ENCODE measurements around the gene CENPE. TPM values are rescaled to one million over a fixed set of nuclear protein-coding genes. Genes with fewer than 3 reads are reported as not detected.

CENPE gene
- polyA plus RNA-seq, 1 donor: 5.9 TPM

GRCh38 chr4:103099691-103100392, 98.3 kb downstream of the CENPE start, which contains the start of gene BDH2:
TSS of gene BDH2 (minus strand) at chr4:103099834. CDS start at chr4:103096254, 3,580 bp downstream.
- peak within 1 kb of the TSS; percentile 60 for H3K4me3 ChIP-seq (ENCODE audit: low read length)
- peak; percentile 89 to 90 for DNase-seq
- H3K36me3 ChIP-seq (ENCODE audit: control insufficient read depth, insufficient read depth, low read length): no peaks in the 10 kb centered on the region
- H3K27me3 ChIP-seq (ENCODE audit: control insufficient read depth, insufficient read depth, low read length): no peaks in the 10 kb centered on the region
- 100% methylated on average over 1 of the region's 11 CpGs for WGBS (ENCODE audit: insufficient coverage, low lambda C conversion rate)
- H3K9me3 ChIP-seq (ENCODE audit: control insufficient read depth, low read depth, low read length): no peaks in the 10 kb centered on the region
- peak within 1 kb of the TSS; percentile 70 for H3K27ac ChIP-seq (ENCODE audit: low read length)
- peaks cover 22% of the 10 kb centered on the region for H3K4me1 ChIP-seq (ENCODE audit: control insufficient read depth, insufficient read depth, low read length)

DNA sequence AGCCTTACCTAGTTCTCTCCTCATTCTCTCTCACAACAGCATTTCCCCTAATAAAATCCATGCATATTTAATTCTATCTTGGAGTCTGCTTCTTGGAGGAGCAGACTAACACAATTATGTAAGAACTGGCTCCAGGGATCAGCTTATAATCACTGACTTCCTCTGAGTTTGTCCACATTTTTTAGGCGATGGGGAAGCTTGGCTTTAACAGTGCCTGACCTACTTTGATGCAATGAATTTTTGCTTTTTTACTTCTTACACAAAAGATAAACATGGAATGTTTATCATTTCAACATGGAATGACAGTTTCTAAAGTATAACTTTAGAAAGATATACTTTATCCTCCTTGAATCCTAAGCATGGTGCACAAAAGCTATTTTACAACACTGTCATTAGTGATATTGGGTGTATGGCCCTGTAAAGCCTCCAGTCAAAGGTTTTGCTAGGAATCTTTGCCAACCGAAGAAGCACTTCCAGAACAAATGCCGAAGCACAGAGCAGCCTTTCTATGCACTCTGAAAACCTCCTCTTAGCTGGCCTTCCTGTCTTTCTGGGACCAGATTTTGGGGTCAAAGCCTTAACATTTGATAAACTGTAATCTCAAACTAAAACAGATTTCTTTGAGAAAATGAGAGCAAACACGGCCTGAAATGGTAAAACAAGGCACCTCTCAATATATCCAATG, 99.2 kb downstream of the CENPE start:
- Histone ChIP-seq H3K4me1 (ENCODE audit: control insufficient read depth, insufficient read depth, low read length) (peaks cover 22% of the 10 kb centered on the region), H3K9me3 (ENCODE audit: control insufficient read depth, low read depth, low read length) (no peaks in the 10 kb centered on the region), H3K4me3 (ENCODE audit: low read length) (peak overlapping the region; percentile 60), H3K27ac (ENCODE audit: low read length) (peak overlapping the region; percentile 70), H3K27me3 (ENCODE audit: control insufficient read depth, insufficient read depth, low read length) (no peaks in the 10 kb centered on the region), H3K36me3 (ENCODE audit: control insufficient read depth, insufficient read depth, low read length) (peaks cover 2% of the 10 kb centered on the region)
- WGBS (ENCODE audit: insufficient coverage, low lambda C conversion rate): 0% methylated on average over 1 of the region's 4 CpGs
- DNase-seq: peak in 1 of 2 donors; percentile 42

- H3K27ac ChIP-seq (ENCODE audit: low read length): peak overlapping the region; percentile 70
- WGBS (ENCODE audit: insufficient coverage, low lambda C conversion rate): 58% methylated on average over 3 of the region's 10 CpGs
- peaks cover 3% of the 10 kb centered on the region for H3K36me3 ChIP-seq (ENCODE audit: control insufficient read depth, insufficient read depth, low read length)
- H3K4me3 ChIP-seq (ENCODE audit: low read length): peak overlapping the region; percentile 60
- H3K4me1 ChIP-seq (ENCODE audit: control insufficient read depth, insufficient read depth, low read length): peaks cover 22% of the 10 kb centered on the region
- no peak for DNase-seq
- no peaks in the 10 kb centered on the region for H3K27me3 ChIP-seq (ENCODE audit: control insufficient read depth, insufficient read depth, low read length)
- no peaks in the 10 kb centered on the region for H3K9me3 ChIP-seq (ENCODE audit: control insufficient read depth, low read depth, low read length)
These were observed 99.8 kb downstream of the CENPE start for GRCh38 chr4:103098341-103098740.

GRCh38 chr4:103097112-103097511, 101.0 kb downstream of the CENPE start:
- H3K4me1 ChIP-seq (ENCODE audit: control insufficient read depth, insufficient read depth, low read length): peaks cover 22% of the 10 kb centered on the region
- H3K9me3 ChIP-seq (ENCODE audit: control insufficient read depth, low read depth, low read length): no peaks in the 10 kb centered on the region
- H3K27me3 ChIP-seq (ENCODE audit: control insufficient read depth, insufficient read depth, low read length): no peaks in the 10 kb centered on the region
- WGBS (ENCODE audit: insufficient coverage, low lambda C conversion rate): no CpG with 5 or more reads among the region's 2 CpGs
- H3K36me3 ChIP-seq (ENCODE audit: control insufficient read depth, insufficient read depth, low read length): peaks cover 7% of the 10 kb centered on the region
- peak overlapping the region; percentile 70 for H3K27ac ChIP-seq (ENCODE audit: low read length)
- no peak overlapping the region for H3K4me3 ChIP-seq (ENCODE audit: low read length)
- DNase-seq: peak; percentile 60 to 82

- peak in 1 of 2 donors; percentile 58 for DNase-seq
- no peak overlapping the region for H3K27ac ChIP-seq (ENCODE audit: low read length)
- 100% methylated on average over 1 of the region's 3 CpGs for WGBS (ENCODE audit: insufficient coverage, low lambda C conversion rate)
- H3K36me3 ChIP-seq (ENCODE audit: control insufficient read depth, insufficient read depth, low read length): peaks cover 23% of the 10 kb centered on the region
- no peak overlapping the region for H3K4me3 ChIP-seq (ENCODE audit: low read length)
- H3K27me3 ChIP-seq (ENCODE audit: control insufficient read depth, insufficient read depth, low read length): no peaks in the 10 kb centered on the region
- peaks cover 22% of the 10 kb centered on the region for H3K4me1 ChIP-seq (ENCODE audit: control insufficient read depth, insufficient read depth, low read length)
- H3K9me3 ChIP-seq (ENCODE audit: control insufficient read depth, low read depth, low read length): no peaks in the 10 kb centered on the region
These were observed 103.1 kb downstream of the CENPE start for GRCh38 chr4:103095080-103095479.

DNA sequence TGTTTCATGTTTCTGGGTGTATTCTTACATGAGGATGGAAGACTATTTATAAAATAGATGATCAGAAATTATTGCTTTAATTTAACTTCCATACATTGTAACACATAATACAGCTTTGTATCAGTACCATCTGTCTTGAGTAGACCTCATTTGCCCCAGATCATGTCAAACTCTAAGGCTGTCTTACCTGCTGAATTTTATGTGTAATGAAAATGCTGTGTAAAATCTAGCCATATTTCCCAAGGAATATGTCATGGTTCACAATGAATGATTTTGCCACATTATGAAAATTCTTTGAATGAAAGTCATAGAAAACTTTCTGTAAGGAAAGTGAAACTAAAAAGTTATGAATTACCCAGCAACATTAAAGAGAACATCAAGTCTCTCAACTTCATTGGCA, 105.9 kb downstream of the CENPE start:
- no peaks in the 10 kb centered on the region for H3K27me3 ChIP-seq (ENCODE audit: control insufficient read depth, insufficient read depth, low read length)
- peaks cover 47% of the 10 kb centered on the region for H3K36me3 ChIP-seq (ENCODE audit: control insufficient read depth, insufficient read depth, low read length)
- no peak overlapping the region for H3K27ac ChIP-seq (ENCODE audit: low read length)
- no peaks in the 10 kb centered on the region for H3K9me3 ChIP-seq (ENCODE audit: control insufficient read depth, low read depth, low read length)
- H3K4me1 ChIP-seq (ENCODE audit: control insufficient read depth, insufficient read depth, low read length): peaks cover 7% of the 10 kb centered on the region
- DNase-seq: peak in 1 of 2 donors; percentile 6
- H3K4me3 ChIP-seq (ENCODE audit: low read length): no peak overlapping the region

- WGBS (ENCODE audit: insufficient coverage, low lambda C conversion rate): 50% methylated on average over 2 of the region's 3 CpGs
- Histone ChIP-seq H3K9me3 (ENCODE audit: control insufficient read depth, low read depth, low read length) (no peaks in the 10 kb centered on the region), H3K36me3 (ENCODE audit: control insufficient read depth, insufficient read depth, low read length) (peaks cover 53% of the 10 kb centered on the region)
These were observed 106.4 kb downstream of the CENPE start for GRCh38 chr4:103091601-103092223.

DNA sequence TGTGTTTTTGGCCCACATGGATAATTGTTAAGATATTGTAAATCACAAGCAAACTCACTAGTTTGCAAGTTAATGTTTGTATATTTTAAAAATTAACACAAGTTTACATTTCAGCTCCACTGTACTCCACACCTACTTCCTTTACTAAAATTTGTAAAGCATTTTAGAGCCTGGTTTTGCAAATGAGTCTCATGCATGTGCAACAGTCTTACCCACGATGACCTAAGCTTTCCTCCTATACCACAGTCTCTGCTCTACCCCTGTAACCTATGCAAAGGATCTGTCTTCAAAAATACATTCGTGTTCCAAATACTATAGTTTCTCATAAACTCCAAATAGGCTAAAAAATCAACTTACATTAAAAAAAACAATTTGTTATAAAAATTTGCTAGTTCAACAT, 108.7 kb downstream of the CENPE start:
- Histone ChIP-seq H3K36me3 (ENCODE audit: control insufficient read depth, insufficient read depth, low read length) (peaks cover 65% of the 10 kb centered on the region), H3K27ac (ENCODE audit: low read length) (no peak overlapping the region), H3K4me3 (ENCODE audit: low read length) (no peak overlapping the region), H3K4me1 (ENCODE audit: control insufficient read depth, insufficient read depth, low read length) (no peaks in the 10 kb centered on the region), H3K9me3 (ENCODE audit: control insufficient read depth, low read depth, low read length) (no peaks in the 10 kb centered on the region), H3K27me3 (ENCODE audit: control insufficient read depth, insufficient read depth, low read length) (no peaks in the 10 kb centered on the region)
- no peak for DNase-seq
- WGBS (ENCODE audit: insufficient coverage, low lambda C conversion rate): 100% methylated on average over 1 of the region's 2 CpGs

More at GRCh38 chr4:103091601-103092223, 106.4 kb downstream of the CENPE start:
- peak in 1 of 2 donors; percentile 45 for DNase-seq
- Histone ChIP-seq H3K27ac (ENCODE audit: low read length) (no peak overlapping the region), H3K4me1 (ENCODE audit: control insufficient read depth, insufficient read depth, low read length) (peaks cover 2% of the 10 kb centered on the region), H3K4me3 (ENCODE audit: low read length) (no peak overlapping the region), H3K27me3 (ENCODE audit: control insufficient read depth, insufficient read depth, low read length) (no peaks in the 10 kb centered on the region)

- H3K4me3 ChIP-seq (ENCODE audit: low read length): no peak overlapping the region
- no peaks in the 10 kb centered on the region for H3K9me3 ChIP-seq (ENCODE audit: control insufficient read depth, low read depth, low read length)
- no peaks in the 10 kb centered on the region for H3K4me1 ChIP-seq (ENCODE audit: control insufficient read depth, insufficient read depth, low read length)
- WGBS (ENCODE audit: insufficient coverage, low lambda C conversion rate): no CpG with 5 or more reads among the region's 1 CpG
- no peak overlapping the region for H3K27ac ChIP-seq (ENCODE audit: low read length)
- H3K36me3 ChIP-seq (ENCODE audit: control insufficient read depth, insufficient read depth, low read length): peaks cover 66% of the 10 kb centered on the region
- no peaks in the 10 kb centered on the region for H3K27me3 ChIP-seq (ENCODE audit: control insufficient read depth, insufficient read depth, low read length)
- DNase-seq: no peak
These were observed 111.6 kb downstream of the CENPE start for GRCh38 chr4:103086551-103086950.

DNA sequence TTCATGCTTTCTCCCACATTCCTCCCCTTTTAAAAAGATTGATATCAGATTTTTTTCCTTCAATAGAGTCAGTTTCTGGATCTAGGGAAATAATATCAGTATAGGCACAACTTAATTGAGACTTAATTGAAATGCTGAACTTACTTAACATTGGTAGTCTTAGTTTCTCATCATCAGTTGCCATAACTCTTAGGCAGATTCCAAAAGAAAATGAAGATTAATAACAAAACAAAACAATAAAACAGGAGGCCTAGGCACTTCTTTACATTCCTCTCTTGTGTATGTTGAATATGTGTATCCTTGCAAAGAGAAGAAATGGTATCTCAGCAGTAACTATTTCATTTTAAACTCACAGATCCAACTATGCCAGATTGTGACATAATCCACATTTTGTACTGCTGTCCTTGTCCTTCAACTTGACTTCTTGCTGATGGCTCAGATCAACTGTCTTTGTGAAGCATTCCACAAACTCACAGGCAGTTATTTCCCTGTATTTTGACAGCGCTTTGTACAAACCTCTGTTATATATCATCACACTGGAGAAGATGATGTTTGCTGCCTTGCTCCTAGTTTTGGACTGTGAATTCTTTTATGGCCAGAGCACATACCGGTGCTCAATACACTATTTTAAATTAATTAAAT, 112.5 kb downstream of the CENPE start:
- Histone ChIP-seq H3K4me1 (ENCODE audit: control insufficient read depth, insufficient read depth, low read length) (no peaks in the 10 kb centered on the region), H3K9me3 (ENCODE audit: control insufficient read depth, low read depth, low read length) (no peaks in the 10 kb centered on the region), H3K4me3 (ENCODE audit: low read length) (no peak overlapping the region), H3K36me3 (ENCODE audit: control insufficient read depth, insufficient read depth, low read length) (peaks cover 65% of the 10 kb centered on the region), H3K27me3 (ENCODE audit: control insufficient read depth, insufficient read depth, low read length) (no peaks in the 10 kb centered on the region), H3K27ac (ENCODE audit: low read length) (no peak overlapping the region)
- no CpG with 5 or more reads among the region's 2 CpGs for WGBS (ENCODE audit: insufficient coverage, low lambda C conversion rate)
- DNase-seq: no peak
